GM13976 (cell line): Measurements from ENCODE around the gene IL6.

Experiments used
- DNase-seq: peaks from one replicate; pipeline ENCODE4 v3.0.0; 2012; ENCODE audit warnings: low spot score
- in situ Hi-C: fragments of 300-500 bp; cut with MboI; formaldehyde crosslinking; loops from one replicate; pipeline ENCODE4 v1.12.0; 2022; ENCODE audit warnings: low sequenced_read_pairs, mixed read lengths, inconsistent platforms; ENCODE audit not compliant: unreplicated experiment
- TF ChIP-seq, protein P1 (sequence below): IDR thresholded peaks from 2 replicates; pipeline ENCODE4 v1.5.1; 2012; ENCODE audit warnings: borderline replicate concordance, mild to moderate bottlenecking; ENCODE audit not compliant: insufficient read depth; ENCODE audit errors: extremely low read depth, missing control alignments, control extremely low read depth

The IL6 gene

DNA sequence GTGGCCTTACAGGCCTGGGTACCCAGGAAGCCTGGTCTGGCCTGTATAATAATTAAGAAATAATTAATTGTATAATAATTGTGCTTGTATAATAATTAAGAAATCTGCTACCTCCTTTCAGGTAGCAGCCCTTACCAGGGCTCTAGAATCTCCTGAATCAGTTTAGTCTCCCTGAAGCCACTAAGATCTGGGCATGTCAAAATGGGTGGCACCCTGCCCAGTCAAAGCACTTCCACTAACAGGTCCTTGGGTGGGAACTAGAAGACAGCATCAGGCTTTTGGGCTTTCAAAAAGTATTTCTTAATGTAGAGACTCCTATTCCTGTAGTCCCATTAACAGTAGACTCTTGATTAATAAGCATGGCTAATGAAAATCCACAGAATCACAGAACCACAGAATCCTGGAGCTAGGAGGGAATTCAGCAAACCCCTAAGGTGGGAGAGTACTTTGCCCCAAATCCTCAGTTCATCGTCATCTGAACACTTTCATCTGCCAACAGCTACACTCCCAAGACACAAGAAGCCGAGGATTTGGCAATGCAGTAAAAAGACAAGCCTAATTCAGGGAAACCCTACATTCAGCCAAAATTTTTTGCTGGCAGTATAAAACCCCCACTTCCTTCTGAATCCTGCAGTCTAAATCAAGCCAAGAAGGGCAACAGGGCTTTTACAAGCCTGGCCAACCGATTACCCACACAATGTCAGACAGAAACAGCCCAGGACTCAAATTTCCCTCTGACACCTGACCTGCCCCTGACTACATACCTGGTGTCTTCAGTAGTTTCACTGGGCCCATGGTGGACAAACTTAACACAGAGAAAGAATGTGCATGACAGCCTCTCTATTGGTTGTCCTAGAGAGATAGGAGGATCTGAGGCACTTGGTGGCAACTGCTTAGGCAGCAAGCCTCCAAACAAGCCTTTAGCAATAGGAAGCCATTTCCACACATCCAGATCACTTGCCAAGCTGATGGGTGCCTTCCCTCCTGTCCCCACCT, 5.9 kb upstream of the IL6 start:
- no peak for DNase-seq
- TF ChIP-seq, protein P1, sequence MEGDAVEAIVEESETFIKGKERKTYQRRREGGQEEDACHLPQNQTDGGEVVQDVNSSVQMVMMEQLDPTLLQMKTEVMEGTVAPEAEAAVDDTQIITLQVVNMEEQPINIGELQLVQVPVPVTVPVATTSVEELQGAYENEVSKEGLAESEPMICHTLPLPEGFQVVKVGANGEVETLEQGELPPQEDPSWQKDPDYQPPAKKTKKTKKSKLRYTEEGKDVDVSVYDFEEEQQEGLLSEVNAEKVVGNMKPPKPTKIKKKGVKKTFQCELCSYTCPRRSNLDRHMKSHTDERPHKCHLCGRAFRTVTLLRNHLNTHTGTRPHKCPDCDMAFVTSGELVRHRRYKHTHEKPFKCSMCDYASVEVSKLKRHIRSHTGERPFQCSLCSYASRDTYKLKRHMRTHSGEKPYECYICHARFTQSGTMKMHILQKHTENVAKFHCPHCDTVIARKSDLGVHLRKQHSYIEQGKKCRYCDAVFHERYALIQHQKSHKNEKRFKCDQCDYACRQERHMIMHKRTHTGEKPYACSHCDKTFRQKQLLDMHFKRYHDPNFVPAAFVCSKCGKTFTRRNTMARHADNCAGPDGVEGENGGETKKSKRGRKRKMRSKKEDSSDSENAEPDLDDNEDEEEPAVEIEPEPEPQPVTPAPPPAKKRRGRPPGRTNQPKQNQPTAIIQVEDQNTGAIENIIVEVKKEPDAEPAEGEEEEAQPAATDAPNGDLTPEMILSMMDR = no peak
- in situ Hi-C loops = no loop called here

DNA sequence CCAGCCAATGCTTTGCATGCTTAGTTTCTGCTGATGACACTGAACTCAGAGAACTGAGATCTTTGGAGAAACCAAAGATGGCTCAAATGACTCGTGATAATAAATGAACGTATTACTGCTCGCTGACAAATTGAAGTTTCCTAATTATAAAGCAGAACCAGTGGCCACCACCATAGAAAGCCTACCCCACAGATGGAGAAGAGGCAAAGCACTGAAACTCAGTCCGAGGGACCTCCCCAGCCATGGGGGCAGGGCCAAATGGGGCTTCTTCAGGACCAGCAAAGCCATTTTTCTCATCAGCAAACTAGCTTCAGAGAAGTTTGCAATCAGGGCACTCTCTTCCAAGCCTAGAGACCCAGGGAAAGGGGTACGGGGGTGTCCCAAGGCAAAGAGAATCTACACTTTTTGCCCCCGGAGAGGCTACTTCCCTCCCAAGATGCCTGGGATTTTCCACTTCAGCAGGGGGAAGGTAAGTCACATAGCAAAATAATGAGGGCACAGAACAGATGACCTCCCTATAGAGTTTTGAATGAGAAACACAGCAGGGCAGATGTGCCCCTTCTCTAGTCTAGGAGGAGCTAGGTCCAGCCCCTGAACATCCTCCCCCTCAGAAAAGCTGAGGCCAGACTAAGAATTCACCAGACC, 4.3 kb upstream of the IL6 start:
- TF ChIP-seq, protein P1 = no peak
- in situ Hi-C loops = no loop called here
- DNase-seq = no peak

DNA sequence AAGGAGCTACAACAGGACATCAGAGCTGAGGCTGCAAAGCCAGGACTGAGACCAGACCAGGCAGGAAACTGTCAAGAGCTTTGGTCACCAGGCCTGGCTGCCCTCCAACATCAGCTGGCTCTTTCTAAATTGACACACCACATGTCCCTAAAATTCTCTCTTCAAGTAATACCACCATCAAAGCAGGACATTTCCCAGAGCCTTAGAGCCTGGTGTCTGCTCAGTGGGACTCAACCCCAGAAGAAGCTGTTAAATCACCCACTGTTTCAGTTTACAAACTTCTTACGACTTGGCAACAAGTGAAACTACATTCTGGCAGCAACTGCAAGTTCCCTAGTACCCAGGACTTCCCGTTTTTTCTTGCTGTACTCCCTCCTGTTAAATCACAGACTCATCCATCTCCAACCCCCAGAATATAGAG, 3.8 kb upstream of the IL6 start:
- TF ChIP-seq, protein P1 = no peak
- DNase-seq = no peak
- in situ Hi-C loops = no loop called here

DNA sequence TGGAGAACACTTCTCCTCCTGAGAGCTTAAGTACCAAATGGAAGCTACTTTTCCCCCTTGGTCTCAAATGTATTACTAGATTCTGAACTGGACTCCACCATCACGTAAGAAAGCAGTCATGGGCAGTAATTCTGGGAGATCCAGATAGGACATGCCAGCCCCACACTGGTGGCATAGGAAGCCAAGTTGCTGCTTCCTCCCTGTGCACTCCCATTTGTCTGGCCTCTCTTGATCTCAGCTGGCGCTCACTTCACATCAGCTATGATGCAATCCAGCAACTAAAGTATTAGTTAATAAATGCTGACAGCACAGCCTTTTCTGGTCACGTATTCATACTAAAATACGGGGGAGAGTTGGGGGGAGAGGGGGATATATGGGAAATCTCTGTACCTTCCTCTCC, 3.4 kb upstream of the IL6 start:
- no peak for DNase-seq
- in situ Hi-C loops = no loop called here
- TF ChIP-seq, protein P1 = no peak

DNA sequence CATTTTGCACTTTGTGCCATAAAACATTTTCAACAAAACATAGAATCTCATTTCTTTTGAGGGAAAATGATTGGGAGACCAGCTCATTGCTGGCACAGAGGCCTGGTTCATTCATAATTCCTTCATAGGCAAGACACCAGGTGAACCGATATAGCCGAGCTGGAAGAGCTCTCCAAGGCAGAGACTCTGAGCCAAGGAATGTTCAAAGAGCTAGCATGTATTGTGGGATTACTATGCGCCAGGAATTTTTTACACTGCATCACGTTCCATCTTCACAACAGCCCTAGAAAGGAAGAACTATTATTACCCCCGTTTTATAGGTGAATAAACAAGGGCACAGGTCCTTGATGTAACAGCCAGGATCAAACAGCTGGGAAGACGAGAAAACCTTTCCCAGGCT, 2.1 kb upstream of the IL6 start:
- TF ChIP-seq, protein P1 = no peak
- DNase-seq = no peak
- in situ Hi-C loops = loop anchor here (5.0 kb wide), 1 partner anchor 163 kb away; no protein-coding TSS in a partner anchor

DNA sequence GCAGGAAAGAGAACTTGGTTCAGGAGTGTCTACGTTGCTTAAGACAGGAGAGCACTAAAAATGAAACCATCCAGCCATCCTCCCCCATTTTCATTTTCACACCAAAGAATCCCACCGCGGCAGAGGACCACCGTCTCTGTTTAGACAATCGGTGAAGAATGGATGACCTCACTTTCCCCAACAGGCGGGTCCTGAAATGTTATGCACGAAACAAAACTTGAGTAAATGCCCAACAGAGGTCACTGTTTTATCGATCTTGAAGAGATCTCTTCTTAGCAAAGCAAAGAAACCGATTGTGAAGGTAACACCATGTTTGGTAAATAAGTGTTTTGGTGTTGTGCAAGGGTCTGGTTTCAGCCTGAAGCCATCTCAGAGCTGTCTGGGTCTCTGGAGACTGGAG, 1.4 kb upstream of the IL6 start:
- peak; percentile 46 for DNase-seq
- TF ChIP-seq, protein P1 = peak; percentile 48
- in situ Hi-C loops = loop anchor here (5.0 kb wide), 1 partner anchor 163 kb away; no protein-coding TSS in a partner anchor
